ENCODE measurements around the gene HMGCS2. TPM values are rescaled to one million over a fixed set of nuclear protein-coding genes. Genes with fewer than 3 reads are reported as not detected.
A peak's percentile ranks its signal among the peaks of the same experiment; 100 is the strongest.

Gene HMGCS2
- total RNA-seq, 1 donor from 2014 or later = not detected

DNA sequence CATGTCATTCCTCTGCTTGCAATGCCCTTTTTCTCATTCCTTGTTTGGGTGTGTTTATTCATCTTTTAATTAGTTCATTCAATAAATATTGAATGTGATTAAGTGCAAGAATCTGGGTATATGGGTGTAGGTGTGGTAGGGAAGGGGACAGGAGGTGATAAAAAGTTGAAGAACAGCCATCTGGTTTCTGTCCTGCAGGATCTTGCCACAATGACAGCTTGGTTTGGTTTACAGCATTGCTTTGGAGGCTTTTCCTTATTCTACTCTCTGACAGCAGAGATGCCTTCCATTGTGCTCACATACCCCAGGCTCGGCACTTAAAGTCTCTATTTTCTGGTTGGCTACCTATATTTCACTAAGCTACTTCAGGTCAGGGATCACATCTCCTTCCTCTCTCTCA lies 45.6 kb upstream of the HMGCS2 start:
- ChIA-PET POLR2A (no interaction called here), CTCF (no interaction called here)
- no peaks in the 10 kb centered on the region for H3K9me3 Mint-ChIP-seq
- no peak overlapping the region for H3K4me3 Mint-ChIP-seq
- no peak for TF ChIP-seq CTCF (IDR thresholded peaks at IDR 0.05)
- ATAC-seq (ENCODE audit: low read depth) (no peak), DNase-seq (no peak)
- H3K4me1 Mint-ChIP-seq = peaks cover under 1% of the 10 kb centered on the region
- peaks cover 1% of the 10 kb centered on the region for H3K27me3 Mint-ChIP-seq
- H3K27ac Mint-ChIP-seq = no peak overlapping the region
- intact Hi-C loops (cut with micrococcal nuclease) = no loop called here
- no peaks in the 10 kb centered on the region for H3K36me3 Mint-ChIP-seq (ENCODE audit: low read depth)

DNA sequence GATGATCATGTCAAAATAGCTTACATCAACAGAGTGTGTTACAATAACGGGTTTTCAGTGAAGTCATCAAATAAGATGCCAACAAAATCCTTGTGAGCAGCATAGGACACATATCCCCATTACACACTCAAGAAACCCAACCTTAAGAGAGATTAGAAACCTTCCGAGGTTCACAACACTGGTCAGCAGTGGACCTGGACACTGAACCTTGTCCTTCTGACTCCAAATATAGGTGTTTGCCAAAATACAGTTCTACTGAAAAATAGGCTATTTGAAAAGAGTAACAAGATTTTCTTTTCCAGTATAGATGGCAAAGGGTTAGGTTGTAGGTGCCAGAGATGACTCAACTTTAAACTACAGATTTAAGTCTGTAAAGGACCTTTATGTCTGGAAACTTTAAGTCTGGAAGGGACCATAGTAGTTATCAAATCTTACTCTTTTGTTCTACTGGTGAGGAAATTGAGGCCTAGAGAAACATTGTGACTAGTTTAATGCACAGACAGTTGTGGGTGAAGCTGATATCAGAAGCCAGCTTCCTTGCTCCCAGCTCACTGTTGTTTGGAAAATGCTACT lies 43.4 kb upstream of the HMGCS2 start:
- peaks cover 6% of the 10 kb centered on the region for H3K27me3 Mint-ChIP-seq
- no peak for ATAC-seq (ENCODE audit: low read depth)
- intact Hi-C loops (cut with micrococcal nuclease) = no loop called here

GRCh38 chr1:119811387-119811786 lies 42.7 kb upstream of the HMGCS2 start, which contains the start of gene REG4:
TSS of gene REG4 (minus strand) at chr1:119811460. CDS start at chr1:119808769, 2,691 bp downstream.
- H3K4me3 Mint-ChIP-seq = no peak within 1 kb of the TSS
- intact Hi-C loops (cut with micrococcal nuclease) = no loop called here
- peaks cover 5% of the 10 kb centered on the region for H3K27me3 Mint-ChIP-seq
- no peaks in the 10 kb centered on the region for H3K36me3 Mint-ChIP-seq (ENCODE audit: low read depth)
- H3K9me3 Mint-ChIP-seq = no peaks in the 10 kb centered on the region
- ATAC-seq (ENCODE audit: low read depth) = no peak
- no peak for DNase-seq
- TF ChIP-seq CTCF (IDR thresholded peaks at IDR 0.05) = no peak
- H3K4me1 Mint-ChIP-seq = peaks cover 4% of the 10 kb centered on the region
- ChIA-PET CTCF (interaction anchor here (1.1 to 1.4 kb wide), 2 partner anchors 10 to 14 kb away, joined by 3 to 5 read pairs; no protein-coding TSS in a partner anchor), POLR2A (no interaction called here)
- H3K27ac Mint-ChIP-seq = no peak within 1 kb of the TSS

More for the DNA sequence above, 43.4 kb upstream of the HMGCS2 start:
- no peak for TF ChIP-seq CTCF (IDR thresholded peaks at IDR 0.05)
- H3K4me1 Mint-ChIP-seq = peaks cover 4% of the 10 kb centered on the region
- no peaks in the 10 kb centered on the region for H3K9me3 Mint-ChIP-seq
- DNase-seq = no peak
- CTCF ChIA-PET = interaction anchor here (1.1 to 1.4 kb wide), 2 partner anchors 10 to 14 kb away, joined by 3 to 5 read pairs; no protein-coding TSS in a partner anchor
- H3K4me3 Mint-ChIP-seq = no peak overlapping the region
- no peaks in the 10 kb centered on the region for H3K36me3 Mint-ChIP-seq (ENCODE audit: low read depth)
- H3K27ac Mint-ChIP-seq = no peak overlapping the region
- POLR2A ChIA-PET = no interaction called here

DNA sequence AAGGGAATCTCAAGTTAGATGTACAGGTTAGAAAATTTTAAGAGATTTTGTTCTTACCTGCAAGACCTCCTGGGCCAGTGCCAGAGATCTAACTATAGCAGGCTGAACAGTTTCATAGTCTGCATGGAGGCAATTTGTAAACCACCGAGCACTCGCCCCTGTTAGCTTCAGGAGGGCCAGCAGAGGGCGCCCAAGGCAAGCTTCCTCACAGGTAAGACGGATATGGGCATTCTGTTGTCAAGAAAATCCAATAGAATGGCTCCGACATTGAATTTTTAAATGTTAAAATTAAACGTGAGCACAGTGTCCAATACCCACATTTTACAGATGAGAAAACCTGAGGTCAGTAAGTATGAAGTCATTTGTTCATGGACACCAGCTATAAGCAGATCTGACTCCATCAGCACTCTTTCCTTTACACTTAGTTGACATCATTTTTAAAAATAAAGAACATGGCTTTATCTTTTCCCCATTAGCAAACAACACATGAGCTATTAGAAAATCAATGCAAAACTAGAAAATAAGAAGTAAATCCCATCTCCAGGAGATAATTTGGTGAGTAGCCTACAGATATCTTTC lies 40.4 kb upstream of the HMGCS2 start:
- Mint-ChIP-seq H3K27me3 (peaks cover 10% of the 10 kb centered on the region), H3K4me3 (no peak overlapping the region), H3K9me3 (no peaks in the 10 kb centered on the region), H3K27ac (no peak overlapping the region), H3K36me3 (ENCODE audit: low read depth) (no peaks in the 10 kb centered on the region), H3K4me1 (peaks cover 4% of the 10 kb centered on the region)
- DNase-seq = peak; percentile 40
- peak; percentile 90 for TF ChIP-seq CTCF (IDR thresholded peaks at IDR 0.05)
- ChIA-PET POLR2A (no interaction called here), CTCF (interaction anchor here (1.0 to 1.7 kb wide), 5 partner anchors 9 to 20 kb away, joined by 3 to 9 read pairs (median 4); no protein-coding TSS in a partner anchor)
- ATAC-seq (ENCODE audit: low read depth) = no peak
- intact Hi-C loops (cut with micrococcal nuclease) = no loop called here

DNA sequence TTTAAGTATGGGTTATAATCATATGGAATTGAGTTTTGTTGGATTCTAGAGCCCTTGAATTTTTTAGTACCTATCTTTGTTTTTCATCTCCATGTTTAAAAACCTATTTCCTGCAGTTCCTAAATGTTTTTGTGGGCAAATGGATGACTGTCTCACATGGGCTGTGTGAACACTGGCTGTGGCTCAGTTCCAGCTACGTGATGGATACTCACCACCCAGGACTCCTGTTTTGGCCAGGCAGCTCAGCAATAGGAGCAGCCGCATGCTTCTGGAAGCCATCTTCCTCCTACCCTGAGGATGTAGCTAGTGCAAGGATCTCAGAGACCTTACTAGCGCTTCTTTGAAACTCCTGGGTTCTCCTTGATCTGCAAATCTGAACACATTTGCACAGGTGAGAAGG lies 39.8 kb upstream of the HMGCS2 start:
- no peaks in the 10 kb centered on the region for H3K36me3 Mint-ChIP-seq (ENCODE audit: low read depth)
- no peaks in the 10 kb centered on the region for H3K9me3 Mint-ChIP-seq
- peaks cover 4% of the 10 kb centered on the region for H3K4me1 Mint-ChIP-seq
- TF ChIP-seq CTCF (IDR thresholded peaks at IDR 0.05) = no peak
- no peak overlapping the region for H3K4me3 Mint-ChIP-seq
- no peak overlapping the region for H3K27ac Mint-ChIP-seq
- intact Hi-C loops (cut with micrococcal nuclease) = no loop called here
- ChIA-PET POLR2A (no interaction called here), CTCF (interaction anchor here (1.0 to 1.7 kb wide), 5 partner anchors 9 to 21 kb away, joined by 3 to 9 read pairs (median 4); no protein-coding TSS in a partner anchor)
- H3K27me3 Mint-ChIP-seq = peaks cover 10% of the 10 kb centered on the region
- DNase-seq (no peak), ATAC-seq (ENCODE audit: low read depth) (no peak)

All from activated B cell treated with CpG ODN at 0.5 μM for 24 hours (primary cell).